HTERT RPE-1 (cell line): ENCODE data around the gene TNKS1BP1.

Experiments
- in situ Hi-C: fragments of 300-500 bp; cut with MboI; formaldehyde crosslinking; loops from 4 replicates; pipeline ENCODE4 v1.14.3; 2020; ENCODE audit warnings: low sequenced_read_pairs

The TNKS1BP1 gene

DNA sequence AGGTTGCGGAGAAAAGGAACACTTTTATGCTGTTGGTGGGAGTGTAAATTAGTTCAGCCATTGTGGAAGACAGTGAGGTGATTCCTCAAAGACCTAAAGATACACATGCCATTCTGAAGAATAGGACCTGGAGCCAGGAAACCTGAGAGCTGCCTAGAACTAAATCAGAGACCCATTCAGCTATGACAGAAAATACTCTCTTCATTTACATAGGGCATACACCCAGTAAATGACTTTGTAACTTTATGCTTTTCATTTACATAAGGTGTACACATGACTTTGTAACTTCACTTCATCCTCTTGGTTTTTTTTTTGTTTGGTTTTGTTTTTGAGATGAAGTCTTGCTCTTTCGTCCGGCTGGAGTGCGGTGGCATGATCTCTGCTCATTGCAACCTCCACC, 62.6 kb downstream of the TNKS1BP1 start:
- in situ Hi-C loops, result no loop called here

DNA sequence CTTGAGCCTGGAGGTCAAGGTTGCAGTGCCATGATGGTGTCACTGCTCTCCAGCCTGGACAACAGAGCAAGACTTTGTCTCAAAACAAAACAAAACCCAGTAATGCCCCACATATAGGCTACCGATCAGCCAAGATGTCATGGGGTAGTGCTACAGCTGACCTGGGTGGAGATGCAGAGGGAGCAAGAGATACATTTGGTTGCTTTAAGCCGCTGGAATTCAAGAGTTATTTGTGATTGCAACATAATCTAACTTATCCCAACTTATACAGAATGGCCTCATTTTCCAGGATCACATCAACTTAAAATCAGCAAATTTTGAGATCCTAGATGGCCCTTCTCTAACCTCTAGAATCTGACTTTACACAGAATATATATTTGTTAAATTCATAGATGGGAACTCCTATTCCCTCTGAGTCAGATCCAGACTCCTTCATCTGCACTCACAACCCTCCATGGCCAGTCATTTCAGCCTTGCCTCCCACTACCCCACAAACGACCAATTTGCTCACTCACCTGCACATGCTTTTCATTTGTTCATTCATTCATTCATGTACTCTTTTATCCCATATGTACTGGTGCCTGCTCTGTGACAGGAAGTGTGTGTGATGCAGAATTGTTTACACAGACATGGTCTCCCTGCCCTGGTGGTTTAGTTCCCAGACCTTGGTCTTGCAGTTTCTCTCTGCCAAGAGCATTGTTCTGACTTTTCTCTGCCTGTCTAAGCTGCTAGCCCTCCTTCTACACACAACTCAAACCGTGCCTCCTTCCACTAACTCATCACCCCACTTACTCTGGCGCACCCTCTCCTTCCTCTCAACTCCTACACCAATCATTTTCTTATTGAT, 63.6 kb downstream of the TNKS1BP1 start:
- in situ Hi-C loops, result no loop called here

DNA sequence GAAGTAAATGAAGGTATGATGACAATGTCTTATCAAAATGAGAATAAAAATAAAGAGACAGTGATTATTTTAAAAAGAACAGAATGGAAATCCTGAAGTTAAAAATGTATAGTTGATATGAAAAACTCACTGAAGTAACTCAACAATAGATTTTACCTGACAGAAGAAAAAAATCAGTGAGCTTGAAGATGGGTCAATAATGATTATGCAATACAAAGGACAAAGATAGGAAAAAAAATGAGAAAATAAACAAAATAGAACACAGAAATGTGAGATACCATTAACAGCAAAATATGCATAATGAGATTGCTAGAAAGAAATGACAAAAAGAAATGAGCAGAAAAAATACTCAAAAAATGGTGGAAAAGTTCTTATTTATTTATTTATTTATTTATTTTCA, 68.6 kb downstream of the TNKS1BP1 start:
- in situ Hi-C loops, result no loop called here

DNA sequence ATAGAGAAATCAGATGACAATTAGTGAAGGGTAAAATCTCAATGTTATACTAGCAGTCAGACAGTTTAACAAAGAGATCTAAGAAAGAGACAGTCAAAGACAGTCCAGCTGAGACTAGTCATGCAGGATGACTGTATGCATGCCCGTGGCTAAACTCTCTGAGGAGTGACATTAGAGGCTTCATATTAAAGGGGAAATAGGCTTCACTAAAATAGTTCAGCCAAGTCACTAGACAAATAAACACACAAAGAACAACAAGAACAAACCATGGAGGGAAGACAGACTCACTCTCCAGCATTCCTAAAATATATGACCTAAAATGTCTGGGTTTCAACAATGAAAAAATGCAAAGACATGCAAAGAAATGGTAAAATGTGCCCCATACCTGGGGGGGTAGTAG, 69.1 kb downstream of the TNKS1BP1 start:
- in situ Hi-C loops, result no loop called here

DNA sequence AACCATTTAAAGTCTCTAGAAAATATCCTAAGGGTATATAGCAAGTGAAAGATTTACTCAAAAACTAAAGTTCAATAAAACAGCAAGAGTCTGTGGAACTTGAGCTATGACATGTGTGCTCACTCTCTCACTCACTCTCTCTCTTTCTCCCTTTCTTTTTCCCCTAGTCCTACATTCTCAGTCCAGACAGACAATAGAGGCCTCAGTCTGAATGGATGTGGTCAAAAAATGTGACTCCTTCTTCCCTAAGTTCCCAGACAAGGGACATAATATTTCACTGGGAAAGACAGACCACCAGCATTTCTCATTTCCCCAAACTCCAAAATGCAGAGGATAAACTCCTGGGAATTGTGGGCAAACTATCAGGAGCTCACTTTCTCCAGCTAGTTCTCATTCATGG, 70.1 kb downstream of the TNKS1BP1 start:
- in situ Hi-C loops, result no loop called here

DNA sequence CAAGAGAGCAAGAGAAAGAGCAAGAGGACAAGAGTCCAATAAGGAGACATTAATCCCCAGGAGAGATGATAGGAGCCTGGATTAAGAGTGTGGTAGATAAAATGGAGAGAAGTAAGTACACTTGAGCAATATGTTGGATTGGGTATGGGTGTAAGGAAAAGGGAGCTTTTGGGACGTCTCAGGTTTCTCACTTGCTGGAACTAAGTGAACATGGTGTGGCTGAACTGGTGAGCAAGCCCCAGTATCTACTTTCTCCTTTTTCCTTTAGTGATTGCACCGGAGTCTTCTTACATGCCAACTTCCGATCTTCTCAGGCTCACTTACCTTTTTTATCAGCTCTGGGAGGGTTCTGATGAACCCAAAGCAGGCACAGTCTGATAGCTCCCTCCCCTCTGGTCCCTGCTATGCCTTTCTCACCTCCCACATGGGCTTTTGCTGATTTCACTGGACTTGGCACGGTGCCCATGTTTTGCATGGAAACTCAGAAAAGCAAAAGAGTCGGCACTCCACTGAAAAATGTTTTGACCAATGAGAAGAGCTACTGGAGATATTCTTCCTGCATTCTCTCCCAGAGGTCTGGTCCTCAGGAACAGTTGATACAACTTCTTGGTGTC, 73.2 kb downstream of the TNKS1BP1 start:
- in situ Hi-C loops, result no loop called here

DNA sequence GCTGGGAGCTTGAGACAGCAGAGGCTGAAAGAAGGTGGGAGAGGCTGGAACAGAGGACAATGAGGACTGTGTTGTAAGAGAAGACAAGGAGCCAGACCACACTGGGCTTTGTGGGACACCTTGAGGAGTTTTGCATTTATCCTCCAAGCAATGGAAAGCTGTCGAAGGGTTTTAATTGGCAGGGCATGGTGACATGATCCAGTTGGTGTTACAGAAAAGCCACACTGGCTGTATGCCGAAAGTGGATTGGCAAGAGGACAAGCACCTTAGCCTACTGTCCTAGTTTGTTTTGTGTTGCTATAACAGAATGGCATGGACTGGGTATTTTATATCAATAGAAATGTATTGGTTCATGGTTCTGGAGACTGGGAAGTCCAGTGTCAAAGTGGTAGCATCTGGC, 73.7 kb downstream of the TNKS1BP1 start:
- in situ Hi-C loops, result no loop called here
